Activated T-cell treated with anti-CD3 and anti-CD28 coated beads, Interleukin-2, amount 50 U/mL, for 48 hours (primary cell): ENCODE data around the gene PRXL2C.
"Not testable (repeated sequence)": the region's sequence is repeated elsewhere in the genome, so short reads cannot be mapped to it uniquely, and the experiment has no call there.

Source experiments
- DNase-seq, 2 experiments: peaks; one replicate each; pipeline ENCODE4 v3.0.0-alpha.2; 2020

Gene PRXL2C

DNA sequence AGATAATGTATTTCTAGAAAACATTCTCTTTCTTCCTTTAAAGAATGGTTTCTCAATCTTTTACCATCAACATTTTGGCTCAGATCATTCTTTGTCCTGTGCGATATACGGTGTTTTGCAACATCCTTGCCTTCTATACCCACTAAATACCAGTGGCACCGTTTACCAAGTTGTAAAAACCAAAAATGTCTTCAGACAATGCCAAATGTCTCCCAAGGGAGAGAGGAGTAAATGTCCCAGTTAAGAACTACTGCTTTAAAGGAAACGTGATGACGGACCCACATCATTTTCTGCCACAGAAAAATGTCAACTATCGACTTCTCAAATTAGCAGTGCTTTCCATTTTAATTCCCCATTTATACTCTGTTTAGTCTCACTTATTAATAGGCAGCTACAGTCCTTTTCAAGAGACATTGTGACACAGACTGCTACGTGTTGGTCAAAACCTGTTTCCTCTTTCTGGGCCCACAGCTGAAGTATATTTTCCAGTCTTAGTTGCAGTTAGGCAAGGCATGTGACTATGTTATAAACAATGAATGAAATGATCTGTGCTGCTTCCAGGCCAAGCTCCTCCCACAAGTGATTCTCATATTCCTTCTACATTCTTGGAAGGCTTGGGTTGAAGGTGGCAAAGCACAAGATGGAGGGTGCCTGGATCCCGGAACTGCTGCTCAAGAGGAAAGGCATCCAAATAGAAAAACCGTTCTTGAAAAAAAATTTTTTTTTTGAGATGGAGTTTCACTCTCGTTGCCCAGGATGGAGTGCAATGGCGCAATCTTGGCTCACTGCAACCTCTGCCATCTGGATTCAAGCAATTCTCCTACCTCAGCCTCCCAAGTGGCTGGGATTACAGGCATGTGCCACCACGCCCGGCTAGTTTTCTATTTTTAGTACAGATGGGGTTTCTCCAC, 8.8 kb downstream of the PRXL2C start:
- DNase-seq, result no peak

DNA sequence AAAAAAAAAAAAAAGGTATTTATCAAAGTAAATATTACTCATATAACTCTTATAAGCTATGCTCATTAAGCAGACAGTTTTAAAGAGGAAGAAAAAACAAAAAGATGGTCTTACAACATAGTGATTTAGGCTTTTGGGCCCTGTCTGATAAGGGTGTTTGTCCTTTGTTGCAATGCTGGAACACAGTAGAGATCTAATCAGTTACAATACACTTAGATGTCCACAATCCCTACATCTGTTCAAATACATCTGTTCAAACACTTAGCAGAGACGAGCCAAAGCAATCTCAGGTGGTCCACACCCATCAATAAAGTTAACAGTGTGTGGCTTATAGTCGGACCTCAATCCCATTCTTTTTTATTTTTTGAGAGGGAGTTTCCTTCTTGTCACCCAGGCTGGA, 11.0 kb downstream of the PRXL2C start:
- no peak for DNase-seq

DNA sequence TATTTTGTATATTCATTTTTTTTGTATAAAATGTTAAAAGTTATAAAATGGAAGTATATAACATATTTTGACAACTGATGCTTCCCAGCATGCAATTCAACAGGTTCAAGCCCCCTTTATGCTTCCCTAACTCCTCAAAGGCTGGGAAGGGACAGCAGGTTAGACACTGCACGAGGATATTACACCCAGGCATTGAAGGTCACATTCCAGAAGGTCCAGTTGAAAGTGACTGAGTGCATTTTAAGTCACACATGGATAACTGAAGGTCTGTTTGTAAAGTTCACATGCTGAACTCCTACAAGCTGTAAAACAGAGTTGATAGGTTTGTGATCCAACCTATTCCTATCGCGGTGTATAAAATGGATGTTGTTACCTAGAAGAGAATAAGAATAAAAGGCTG, 13.6 kb downstream of the PRXL2C start:
- no peak for DNase-seq

DNA sequence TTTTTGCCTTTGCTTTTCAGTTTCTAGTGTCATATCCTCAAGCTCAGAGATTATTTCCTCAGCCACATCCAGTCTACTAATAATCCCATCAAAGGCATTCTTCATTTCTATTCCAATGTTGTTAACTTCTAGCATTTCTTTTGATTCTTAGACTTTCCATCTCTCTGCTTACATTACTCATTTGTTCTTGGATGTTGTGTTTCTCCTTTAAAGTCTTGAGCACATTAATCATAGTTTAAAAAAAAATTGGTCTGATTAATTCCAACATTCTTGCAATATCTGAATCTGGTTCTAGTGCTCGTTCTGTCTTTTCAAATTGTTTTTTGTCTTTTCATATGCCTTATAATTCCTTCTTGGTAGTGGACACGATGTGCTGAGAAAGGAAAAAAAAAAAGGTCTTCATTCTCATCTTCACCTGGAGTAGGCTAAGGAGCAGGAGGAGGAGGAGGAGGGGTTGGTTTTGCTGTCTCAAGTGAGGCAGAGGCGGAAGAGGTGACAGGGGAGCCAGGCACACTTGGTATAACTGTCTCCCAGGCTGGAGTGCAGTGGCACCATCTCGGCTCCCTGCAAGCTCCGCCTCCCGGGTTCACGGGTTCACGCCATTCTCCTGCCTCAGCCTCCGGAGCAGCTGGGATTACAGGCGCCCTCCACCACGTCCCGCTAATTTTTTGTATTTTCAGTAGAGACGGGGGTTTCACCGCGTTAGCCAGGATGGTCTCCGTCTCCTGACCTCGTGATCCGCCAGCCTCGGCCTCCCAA, 16.3 kb downstream of the PRXL2C start:
- no peak for DNase-seq

DNA sequence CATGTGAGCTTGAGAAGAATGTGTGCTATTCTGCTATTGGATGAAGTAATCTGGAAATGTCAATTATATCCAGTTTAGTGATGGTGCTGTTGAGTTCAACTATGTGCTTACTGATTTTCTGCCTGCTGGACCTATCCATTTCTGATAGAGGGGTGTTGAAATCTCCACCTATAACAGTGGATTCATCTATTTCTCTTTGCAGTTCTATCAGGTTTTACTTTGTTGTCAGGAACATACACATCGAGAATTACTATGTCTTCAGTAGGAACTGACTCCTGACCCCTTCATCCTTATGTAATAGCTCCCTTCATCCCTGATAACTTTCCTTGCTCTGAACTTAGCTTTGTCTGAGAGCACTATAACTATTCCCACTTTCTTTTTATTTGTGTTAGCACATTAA, 18.7 kb downstream of the PRXL2C start:
- no peak for DNase-seq

DNA sequence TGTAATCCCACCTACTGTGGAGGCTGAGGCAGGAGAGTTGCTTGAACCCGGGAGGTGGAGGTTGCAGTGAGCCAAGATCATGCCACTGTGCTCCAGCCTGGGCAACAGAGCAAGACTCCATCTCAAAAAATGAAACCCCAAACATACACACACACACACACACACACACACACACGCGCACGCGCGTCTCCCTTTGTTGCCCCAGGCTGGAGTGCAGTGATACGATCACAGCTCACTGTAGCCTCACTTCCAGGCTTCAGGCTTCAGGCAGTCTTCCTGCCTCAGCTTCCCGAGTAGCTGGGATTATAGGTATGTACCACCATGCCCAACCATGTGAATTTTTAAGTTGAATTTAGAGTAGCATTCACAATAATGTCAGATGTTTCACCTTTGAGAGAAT, 21.5 kb downstream of the PRXL2C start:
- not testable (repeated sequence) for DNase-seq

DNA sequence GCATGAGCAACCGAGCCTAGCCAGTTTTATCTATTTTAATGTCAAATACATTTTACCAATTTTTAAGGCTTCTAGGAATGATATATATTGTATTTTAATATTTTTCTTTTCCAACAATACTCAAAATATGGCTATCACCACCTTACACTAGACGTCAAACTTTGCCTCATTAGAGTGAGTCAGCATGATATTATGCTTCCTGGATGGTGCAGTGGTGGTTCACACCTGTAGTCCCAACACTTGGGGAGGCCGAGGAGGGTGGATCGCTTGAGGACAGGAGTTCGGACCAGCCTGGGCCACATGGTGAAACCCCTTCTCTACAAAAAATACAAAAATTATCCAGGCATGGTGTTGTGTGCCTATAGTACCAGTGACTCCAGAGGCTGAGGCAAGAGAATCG, 28.2 kb downstream of the PRXL2C start:
- no peak for DNase-seq

DNA sequence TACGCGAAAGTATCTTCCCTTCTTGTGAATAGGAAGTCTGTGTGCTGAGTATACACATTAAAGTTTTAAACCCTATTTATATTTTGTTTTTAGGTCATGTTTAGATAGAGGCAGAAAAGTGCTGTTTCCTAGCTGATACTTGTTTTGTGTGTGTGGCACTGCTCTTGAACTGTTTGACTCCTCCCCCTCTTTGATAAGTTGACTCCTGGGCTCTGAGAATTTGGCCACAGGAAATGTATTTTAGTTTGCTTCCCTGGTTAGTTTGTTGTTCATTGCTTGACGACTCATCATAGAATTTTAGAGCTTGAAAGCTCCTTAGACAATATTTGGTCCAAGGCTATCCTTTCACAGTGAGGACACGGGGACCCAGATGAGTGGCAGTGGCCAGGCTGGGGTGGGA, 33.5 kb downstream of the PRXL2C start:
- no peak for DNase-seq

DNA sequence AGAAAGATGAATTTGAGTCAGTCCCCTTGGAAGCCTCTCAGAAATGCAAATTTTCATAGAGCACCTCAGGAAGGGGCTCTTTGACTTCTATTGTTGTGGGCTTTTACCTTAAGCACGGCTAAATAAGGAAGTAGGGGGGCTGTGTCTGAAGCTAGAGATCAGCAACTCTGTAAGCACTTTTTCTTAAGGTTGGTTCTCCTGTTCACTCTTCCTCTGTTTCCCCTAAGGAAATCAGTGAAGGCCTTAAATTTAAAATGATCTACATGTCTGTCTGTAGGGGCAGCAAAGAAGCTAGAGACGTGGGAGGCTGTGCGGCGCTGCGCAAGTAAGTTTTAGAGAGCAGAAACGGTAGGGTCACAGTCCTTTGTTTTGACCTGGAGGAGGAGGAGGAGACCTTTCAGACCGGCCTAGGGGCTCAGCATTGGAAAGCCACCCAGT, 34.3 kb downstream of the PRXL2C start:
- no peak for DNase-seq

DNA sequence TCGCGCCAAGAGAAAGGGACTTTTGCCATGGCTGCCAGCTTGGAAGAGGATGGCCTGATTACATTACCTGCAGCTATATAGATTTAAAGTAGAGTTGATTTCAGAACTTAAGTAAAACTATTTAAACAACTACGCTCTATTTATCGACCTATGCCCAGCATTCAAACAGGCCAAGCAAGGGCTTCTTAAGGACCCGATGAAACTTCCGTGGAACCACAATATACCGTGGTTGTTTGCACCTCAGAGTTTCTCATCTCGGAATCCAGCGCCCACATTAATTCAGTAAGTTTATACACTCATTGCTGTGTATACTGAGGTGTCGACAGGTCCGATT, 35.0 kb downstream of the PRXL2C start:
- DNase-seq, result no peak

DNA sequence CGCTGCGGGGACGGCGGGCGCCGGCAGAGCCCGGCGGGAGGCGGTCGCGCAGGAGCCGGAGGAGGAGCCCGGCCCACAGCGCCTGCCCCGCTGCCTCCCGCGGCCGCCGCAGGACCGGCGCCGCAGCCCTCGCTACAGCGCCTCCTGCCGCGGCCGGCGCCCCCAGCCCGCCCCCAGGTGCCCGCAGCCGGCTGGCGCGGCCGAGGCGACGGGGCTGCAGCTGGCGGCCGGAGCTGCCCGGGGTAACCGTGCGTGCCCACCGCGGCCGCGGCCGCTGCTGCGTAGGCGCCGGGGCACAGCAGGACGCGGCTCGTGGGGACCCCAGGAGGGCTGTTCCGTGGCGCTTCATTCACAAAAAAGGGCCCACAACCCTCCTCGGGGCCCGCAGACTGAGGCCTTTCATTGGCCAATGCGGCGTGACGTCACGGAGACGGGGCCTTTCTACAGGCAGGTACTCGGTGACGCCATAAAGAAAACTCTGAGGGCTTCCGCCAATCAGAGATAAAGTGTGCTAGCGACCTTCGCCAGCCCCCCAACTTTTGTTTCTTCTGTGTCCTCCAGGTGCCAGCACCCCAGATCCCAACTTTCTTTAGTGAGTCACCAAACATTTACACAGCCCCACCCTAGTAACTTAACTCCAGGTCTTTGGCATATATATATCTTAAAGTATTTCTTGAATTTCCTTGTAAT, 35.5 kb downstream of the PRXL2C start, which contains the start of gene CDC14B:
Gene CDC14B, minus strand, starts transcription at position 353 of the 690 bp plus-strand sequence. CDS start 465 bp downstream, outside the sequence.
- DNase-seq, result peak; percentile 81

DNA sequence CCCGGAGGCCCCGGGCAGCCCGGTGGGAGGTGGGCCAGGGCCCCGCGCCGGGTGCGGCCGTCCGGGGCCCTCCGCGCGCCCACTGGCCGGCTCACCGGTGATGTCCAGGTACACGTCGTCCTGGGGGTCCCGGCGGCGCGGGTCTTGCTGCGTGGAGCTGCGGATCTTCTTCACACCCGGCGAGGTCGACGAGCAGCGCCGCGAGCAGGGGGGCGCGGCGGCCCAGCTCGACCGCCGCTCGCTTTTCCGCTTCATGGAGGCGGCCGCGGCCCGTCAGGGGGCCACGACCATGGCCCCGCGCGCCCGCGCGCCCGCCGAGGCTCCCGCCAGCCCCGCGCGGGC, 36.0 kb downstream of the PRXL2C start:
- no peak for DNase-seq

DNA sequence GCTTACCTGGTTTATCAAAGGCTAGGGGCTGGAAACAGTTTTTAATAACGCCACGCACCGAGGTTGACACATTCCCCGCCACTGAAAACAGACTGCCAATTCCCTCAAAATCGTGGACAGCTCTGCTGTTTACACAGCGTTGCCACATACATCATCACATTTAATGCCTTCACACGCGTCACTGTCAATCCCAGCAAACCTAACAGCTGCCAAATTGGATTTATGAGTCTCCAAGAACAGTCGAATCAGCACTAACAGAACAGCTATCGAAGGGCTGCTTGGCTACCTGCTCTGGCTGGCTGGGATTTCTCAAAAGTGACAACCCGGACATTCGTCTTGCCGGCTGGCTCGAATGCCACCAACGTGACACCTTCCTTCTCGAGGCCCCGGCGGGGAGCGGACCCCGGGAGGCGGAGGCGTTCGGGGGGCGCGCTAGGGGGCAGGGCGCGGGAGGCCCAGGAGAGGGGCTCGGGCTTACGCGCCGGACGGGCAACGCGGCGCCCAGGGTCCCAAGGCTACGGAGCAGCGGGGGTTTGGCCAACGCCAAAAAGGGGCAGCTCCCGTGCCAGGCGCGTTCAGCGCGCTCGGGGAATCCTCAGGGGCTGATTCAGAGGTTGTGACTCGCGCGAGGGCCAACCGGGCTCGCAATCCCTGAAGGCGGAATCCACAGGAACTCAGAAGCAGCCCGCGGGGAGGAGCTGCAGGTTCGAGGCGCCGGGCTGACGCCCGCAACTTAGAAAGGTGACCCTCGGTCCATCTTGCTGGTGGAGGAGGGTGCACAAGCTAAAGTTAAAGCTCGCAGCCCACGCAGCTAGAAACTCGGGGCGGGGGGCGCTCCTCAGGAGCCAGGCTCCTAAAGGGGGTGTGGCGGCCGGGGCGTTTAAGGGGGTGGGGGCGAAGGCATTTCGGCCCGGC, 36.7 kb downstream of the PRXL2C start:
- DNase-seq, result peak; percentile 41 to 50

DNA sequence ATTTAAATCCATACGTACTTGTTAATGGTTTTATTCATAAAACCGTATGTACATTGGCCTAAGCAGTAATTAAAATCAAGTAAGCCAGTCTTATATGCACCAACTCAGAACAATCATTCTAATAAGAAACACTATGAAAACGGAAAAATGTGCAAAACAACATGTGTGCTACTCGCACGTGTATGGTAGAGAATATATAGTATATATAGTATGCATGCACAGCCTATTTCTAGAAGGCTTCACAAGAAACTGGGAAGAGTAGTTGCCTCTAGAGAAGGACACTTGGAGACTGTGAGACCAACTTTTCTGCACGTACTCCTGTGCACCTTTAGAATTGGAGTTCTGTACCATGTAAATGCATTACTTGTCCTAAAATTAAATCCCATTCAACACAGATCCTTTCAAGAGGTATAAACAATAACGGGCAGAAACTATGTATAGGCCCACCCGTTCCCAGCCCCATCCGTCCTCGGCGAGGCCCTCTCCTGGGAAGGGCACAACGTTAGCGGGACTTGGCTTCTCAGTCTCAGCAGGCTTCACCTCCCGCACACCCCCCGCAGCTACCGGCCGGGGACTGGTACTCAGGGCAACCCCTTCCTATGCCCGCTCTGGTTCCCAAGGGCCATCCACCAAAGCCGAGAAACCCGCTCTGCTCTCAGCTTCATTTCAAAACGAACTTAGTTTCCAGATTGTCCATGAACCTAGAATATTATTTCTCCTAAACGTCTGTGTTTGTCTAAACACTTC, 37.5 kb downstream of the PRXL2C start:
- DNase-seq, result no peak

DNA sequence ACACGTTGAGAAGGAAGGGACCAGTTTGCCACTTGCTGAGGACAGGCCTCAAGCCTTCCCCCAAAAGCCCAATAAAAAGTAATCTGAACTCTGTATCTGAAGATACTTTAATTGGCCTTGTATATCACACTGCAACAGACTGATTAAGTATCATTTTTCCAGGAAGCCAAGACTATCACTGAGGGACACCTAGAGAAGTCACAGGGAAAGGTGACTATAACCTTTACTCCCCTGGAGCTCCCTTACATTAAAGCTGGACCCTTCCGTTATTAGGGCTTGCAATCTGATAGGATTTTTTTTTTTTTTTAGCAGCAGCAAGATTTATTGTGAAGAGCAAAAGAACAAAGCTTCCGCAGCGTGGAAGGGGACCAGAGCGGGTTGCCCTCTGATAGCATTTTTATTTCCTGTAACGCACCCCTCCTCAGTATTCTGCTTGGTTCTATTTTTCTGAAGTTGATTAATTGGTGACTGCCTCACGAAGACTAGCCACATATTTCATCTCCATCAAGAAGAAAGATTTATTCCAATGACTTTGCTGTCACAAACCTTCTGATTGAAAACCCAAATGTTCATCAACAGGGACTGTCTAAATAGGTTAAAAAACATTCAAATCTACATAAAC, 38.2 kb downstream of the PRXL2C start:
- no peak for DNase-seq

DNA sequence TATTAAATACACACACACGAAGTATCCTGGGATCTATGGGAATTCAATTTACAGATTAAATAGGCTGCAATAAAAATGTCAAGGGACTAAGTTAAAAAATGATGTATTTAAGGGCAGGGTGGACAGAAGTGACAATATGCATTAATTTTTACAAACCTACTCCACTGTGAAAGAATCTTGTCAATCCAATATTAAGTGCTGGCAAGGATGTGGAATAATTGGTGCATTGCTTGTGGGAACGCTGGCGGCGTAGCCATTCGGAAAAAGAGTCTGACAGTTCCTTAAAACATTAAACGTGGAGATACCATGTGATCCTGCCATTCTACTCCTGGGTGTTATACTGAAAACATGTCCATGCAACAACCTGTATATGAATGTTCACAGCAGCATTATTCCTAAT, 39.7 kb downstream of the PRXL2C start:
- no peak for DNase-seq

DNA sequence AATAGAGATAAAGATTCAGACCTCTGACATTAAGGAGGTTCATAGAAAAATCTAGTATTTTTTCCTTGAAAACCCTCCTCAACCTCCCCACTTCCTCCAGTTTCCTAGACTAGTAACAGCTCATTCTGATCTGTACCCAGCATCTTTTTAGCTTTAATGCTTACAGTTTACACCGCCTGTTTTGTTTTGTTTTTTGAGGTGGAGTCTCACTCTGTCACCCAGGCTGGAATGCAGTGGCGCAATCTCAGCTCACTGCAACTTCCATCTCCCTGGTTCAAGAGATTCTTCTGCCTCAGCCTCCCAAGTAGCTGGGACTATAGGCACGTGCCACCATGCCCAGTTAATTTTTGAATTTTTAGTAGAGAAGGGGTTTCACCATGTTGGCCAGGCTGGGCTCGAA, 40.5 kb downstream of the PRXL2C start:
- not testable (repeated sequence) for DNase-seq

DNA sequence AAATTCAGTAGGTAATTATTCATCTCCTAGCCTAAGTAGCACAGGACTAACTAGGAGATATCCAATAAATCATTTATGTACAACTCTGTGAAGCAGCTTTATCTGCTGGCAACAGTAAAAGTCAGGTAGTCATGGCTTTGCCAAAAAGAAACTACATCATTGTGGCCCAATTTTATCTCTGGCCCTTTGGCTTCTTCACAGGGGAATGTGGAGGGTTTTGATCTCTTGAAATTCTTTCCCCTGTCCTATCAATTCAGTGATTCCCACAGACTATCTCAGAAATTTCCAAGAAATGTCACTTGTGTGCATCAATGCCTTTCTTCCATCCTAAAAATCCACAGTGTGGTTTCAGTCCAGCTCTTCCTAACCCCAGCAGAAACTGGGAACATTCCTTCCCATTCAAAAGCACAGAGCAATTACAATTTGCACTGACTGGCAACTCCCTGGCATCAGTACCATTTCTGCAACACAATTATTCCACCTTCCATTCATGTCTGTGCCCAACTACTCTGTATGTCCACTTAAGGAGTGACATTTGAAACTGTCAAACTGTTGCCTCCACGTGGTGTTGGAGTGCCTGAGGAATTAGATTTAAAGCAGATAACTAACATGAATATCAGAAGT, 42.0 kb downstream of the PRXL2C start:
- DNase-seq, result no peak

DNA sequence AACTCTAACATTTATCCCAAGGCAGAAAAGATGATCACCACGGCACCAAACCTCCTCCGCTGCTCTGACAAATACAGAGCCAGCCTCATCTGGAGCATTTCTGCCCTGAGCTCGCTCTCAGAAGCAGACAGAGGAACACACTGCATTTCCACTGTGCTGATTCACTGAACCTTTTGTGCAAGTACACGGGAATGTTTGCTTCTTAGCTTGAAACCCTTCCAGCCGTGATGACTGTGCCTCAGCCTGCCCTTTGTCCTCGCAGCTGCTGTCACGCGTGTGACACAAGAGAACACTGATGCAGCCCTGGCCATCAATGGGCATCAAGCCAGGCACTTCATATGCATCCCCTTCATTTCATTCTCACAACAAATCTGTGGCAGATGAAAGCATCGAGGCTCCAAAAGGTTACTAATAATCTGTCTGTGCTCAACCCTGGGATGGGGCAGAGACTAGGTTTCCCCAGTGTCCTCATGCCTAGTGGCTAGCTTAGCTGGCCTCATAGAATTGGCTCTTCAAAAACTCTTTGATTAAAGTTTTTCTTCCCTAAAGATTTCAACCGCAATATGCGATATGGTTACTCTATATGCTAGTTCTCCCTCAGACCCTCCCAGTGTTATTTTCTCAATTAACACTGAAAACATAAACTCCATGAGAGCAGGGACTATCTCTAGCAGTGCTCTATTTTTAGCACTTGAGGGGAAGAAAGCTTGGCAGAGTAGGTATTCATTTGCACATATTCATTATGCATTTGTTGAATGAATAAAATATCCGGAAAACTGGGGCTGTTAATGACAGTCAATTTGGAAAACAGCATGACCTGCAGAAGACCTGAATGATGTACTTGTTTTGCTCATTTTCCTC, 42.8 kb downstream of the PRXL2C start:
- no peak for DNase-seq

DNA sequence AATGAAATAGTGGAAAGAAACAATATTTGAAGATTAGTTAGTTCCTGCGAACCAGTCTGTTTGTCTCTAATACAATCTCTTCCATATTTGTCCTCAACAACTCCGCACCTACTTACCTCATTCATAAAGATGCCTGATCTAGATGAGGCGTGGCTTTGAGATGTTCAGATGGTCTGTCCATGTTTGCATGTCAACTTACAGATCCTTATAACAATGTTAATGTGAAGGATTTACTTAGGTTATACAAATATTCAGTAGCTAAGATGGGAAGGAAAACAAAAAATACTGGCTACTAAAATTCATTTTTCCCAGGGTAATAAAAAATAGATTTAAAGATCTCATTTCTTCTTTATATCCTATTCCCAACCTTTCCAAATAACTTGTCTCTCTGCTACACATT, 43.8 kb downstream of the PRXL2C start:
- DNase-seq, result no peak
